Thoracic aorta (tissue), 2 donors: ENCODE results near the gene RPE. TPM values are rescaled to one million over a fixed set of nuclear protein-coding genes. Genes with fewer than 3 reads are reported as not detected.

Source experiments
- ATAC-seq: fragments of 150-250 bp; one replicate; pipeline ENCODE4 v1.8.0; 2017; ENCODE audit warnings: low read depth; ENCODE audit not compliant: insufficient number of reproducible peaks, low FRiP score
- DNase-seq: peaks from one replicate; pipeline ENCODE4 v3.0.0-alpha.2; 2020; ENCODE audit warnings: low spot score
- H3K27ac ChIP-seq, 2 donors: fragments of 200-600 bp; sonication (generic); 1 replicate in 1 of 2; 2 replicates in 1 of 2; pipeline ENCODE4 v1.5.1; 2016; ENCODE audit warnings: mild to moderate bottlenecking in 2 of 2, moderate library complexity in 2 of 2
- H3K27me3 ChIP-seq: fragments of 200-600 bp; sonication (generic); replicated peaks from 2 replicates; pipeline ENCODE4 v1.6.0; 2016; ENCODE audit warnings: mild to moderate bottlenecking; ENCODE audit not compliant: insufficient read depth
- H3K36me3 ChIP-seq: fragments of 200-600 bp; sonication (generic); one replicate; pipeline ENCODE4 v1.5.1; 2016
- H3K4me1 ChIP-seq, 2 donors: fragments of 200-600 bp; sonication (generic); 1 replicate in 1 of 2; 2 replicates in 1 of 2; pipeline versions ENCODE4 v1.5.1 to v1.6.0; 2016; ENCODE audit warnings: low read depth in 2 of 2, mild to moderate bottlenecking in 1 of 2; ENCODE audit not compliant: control insufficient read depth in 1 of 2
- H3K4me3 ChIP-seq: fragments of 200-600 bp; sonication (generic); 2 replicates; pipeline ENCODE4 v1.5.1; 2016; ENCODE audit warnings: mild to moderate bottlenecking
- H3K9me3 ChIP-seq: fragments of 200-600 bp; sonication (generic); 2 replicates; pipeline ENCODE4 v1.5.1; 2016
- total RNA-seq, 2 donors: library from RNA; depleted of rRNA; stranded (reverse); fragments of >200 nt; gene quantifications; one replicate each; pipeline versions ENCODE4 v1.1.0 to v1.2.3, GENCODE V29; 2016
- TF ChIP-seq, protein P1 (sequence below): fragments of 200-600 bp; sonication (generic); IDR thresholded peaks from one replicate; pipeline ENCODE4 v1.5.1; 2019; ENCODE audit warnings: antibody characterized with exemption

The RPE gene
- total RNA-seq, 2 donors from 2014 or later, result 27.1 to 84.9 TPM

DNA sequence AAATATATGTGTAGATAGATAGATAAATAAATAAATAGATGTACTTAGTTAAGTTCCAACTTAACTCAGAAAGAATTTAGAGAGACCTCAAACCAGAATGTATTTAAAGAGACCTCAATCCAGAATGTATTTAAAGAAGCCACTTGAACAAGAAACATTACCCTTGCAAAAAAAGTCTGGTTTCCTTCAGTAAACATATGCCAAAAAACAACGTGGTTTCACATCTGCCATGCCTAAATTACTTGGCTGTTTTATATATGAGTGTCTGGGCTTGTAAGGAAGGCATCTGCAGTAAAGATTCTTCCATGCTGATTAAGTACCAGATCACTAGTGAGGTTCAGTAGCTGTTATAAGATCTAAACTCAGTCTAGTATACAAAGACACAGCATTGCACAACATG is 29.1 kb upstream of the RPE start:
- ATAC-seq (no peak), DNase-seq (no peak)
- no peaks in the 10 kb centered on the region for H3K27me3 ChIP-seq
- no peaks in the 10 kb centered on the region for H3K9me3 ChIP-seq
- no peak overlapping the region for H3K27ac ChIP-seq
- no peak overlapping the region for H3K4me3 ChIP-seq
- no peaks in the 10 kb centered on the region for H3K36me3 ChIP-seq
- H3K4me1 ChIP-seq, result no peaks in the 10 kb centered on the region
- TF ChIP-seq, protein P1, sequence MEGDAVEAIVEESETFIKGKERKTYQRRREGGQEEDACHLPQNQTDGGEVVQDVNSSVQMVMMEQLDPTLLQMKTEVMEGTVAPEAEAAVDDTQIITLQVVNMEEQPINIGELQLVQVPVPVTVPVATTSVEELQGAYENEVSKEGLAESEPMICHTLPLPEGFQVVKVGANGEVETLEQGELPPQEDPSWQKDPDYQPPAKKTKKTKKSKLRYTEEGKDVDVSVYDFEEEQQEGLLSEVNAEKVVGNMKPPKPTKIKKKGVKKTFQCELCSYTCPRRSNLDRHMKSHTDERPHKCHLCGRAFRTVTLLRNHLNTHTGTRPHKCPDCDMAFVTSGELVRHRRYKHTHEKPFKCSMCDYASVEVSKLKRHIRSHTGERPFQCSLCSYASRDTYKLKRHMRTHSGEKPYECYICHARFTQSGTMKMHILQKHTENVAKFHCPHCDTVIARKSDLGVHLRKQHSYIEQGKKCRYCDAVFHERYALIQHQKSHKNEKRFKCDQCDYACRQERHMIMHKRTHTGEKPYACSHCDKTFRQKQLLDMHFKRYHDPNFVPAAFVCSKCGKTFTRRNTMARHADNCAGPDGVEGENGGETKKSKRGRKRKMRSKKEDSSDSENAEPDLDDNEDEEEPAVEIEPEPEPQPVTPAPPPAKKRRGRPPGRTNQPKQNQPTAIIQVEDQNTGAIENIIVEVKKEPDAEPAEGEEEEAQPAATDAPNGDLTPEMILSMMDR, result no peak

DNA sequence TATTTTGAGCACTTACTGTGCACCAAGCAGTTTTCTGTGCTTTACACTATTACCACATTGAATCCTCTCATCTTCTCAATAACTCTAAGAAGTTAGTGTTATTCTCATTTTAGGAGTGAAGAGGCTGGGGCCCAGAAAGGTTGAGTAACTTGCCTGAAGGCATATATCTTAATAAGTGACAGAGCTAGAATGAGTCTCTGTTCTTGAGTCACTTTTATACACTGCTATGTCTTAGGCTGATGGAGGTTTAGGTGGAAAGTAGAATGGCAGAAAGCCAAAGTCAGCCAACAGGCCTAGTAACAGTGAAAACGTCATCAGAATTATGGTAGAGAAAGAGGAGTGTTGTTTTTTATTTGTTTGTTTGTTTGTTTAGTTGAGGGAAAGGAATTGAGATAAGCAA is 27.9 kb upstream of the RPE start:
- DNase-seq (no peak), ATAC-seq (no peak)
- no peaks in the 10 kb centered on the region for H3K9me3 ChIP-seq

DNA sequence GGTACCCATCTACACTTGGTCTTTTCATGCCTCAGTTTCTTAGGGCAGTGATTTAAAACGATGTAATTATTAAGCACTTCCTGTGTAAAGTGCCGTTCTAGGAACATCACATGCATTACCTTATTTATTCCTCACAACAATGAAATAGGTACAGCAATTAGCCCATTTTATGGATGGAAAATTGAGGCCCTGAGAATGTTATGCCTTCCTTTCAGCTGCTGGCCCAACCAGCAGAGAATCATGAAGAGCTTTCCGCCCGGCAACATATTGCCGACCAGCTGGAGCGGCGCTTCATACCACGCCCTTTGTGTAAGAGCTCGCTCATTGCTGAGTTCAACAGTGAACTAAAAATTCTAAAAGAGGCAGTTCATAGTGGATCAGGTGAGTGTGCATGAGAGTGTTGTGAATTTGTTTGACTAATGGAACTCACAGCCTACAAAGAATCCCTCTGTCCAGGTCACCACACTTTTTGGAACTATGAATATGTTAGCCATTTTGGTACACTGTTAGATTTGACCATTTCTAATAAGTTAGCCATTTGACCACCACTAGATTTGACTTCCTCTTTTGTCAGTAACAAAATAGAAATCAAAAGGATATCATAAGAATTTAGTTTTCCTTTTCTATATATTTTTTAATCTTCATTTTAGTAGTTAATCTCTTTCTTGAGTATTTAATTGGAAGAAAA is 25.6 kb upstream of the RPE start:
- H3K4me3 ChIP-seq, result no peak overlapping the region
- no peak for DNase-seq
- TF ChIP-seq, protein P1, result no peak
- H3K27ac ChIP-seq, result no peak overlapping the region
- H3K4me1 ChIP-seq, result no peaks in the 10 kb centered on the region
- no peaks in the 10 kb centered on the region for H3K36me3 ChIP-seq
- H3K27me3 ChIP-seq, result no peaks in the 10 kb centered on the region
- no peaks in the 10 kb centered on the region for H3K9me3 ChIP-seq
- no peak for ATAC-seq

More for the DNA sequence above, 27.9 kb upstream of the RPE start:
- TF ChIP-seq, protein P1, result no peak
- no peak overlapping the region for H3K27ac ChIP-seq
- H3K4me3 ChIP-seq, result no peak overlapping the region
- no peaks in the 10 kb centered on the region for H3K27me3 ChIP-seq
- H3K36me3 ChIP-seq, result no peaks in the 10 kb centered on the region
- no peaks in the 10 kb centered on the region for H3K4me1 ChIP-seq

DNA sequence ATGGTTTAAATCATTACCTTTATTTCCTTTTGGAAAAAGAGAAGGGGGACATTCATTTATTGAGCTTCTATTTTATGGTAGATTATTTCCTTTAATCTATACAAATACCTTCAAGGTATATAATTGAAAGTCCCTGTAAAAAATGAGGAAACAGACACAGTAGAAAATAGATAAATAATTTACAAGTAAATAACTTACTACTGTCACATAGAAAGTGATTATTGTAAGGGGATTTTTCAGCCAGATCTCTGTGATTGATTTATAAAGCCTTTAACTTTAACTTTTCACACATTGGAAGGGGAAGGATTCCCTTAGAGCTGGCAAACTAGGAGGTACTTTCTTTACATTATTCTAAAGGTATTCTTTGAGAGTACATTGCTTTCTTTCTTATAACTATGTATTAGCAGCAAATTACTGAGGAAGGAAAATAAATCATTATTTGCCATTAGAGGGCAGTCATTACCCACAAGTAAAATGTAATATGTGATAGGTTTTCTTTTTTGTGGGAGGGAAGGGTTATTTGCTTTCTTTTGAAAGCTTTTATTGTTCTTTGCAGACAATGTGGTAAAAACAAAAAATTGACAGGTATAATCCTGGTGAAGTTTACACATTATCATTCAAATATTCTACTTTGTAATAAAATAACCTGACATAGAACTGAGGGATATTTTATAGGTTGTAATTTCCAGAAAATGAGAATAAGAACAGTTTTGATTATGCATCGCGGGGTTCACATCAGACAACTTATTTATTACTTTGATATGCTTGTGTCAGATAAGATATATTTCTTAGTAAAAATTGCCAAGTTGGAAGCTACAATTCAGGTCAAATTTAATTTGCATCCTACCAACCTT is 24.8 kb upstream of the RPE start:
- ATAC-seq (no peak), DNase-seq (no peak)
- H3K27me3 ChIP-seq, result no peaks in the 10 kb centered on the region
- no peaks in the 10 kb centered on the region for H3K36me3 ChIP-seq
- no peak overlapping the region for H3K4me3 ChIP-seq
- H3K9me3 ChIP-seq, result no peaks in the 10 kb centered on the region
- no peak overlapping the region for H3K27ac ChIP-seq
- TF ChIP-seq, protein P1, result peak; percentile 47
- no peaks in the 10 kb centered on the region for H3K4me1 ChIP-seq

DNA sequence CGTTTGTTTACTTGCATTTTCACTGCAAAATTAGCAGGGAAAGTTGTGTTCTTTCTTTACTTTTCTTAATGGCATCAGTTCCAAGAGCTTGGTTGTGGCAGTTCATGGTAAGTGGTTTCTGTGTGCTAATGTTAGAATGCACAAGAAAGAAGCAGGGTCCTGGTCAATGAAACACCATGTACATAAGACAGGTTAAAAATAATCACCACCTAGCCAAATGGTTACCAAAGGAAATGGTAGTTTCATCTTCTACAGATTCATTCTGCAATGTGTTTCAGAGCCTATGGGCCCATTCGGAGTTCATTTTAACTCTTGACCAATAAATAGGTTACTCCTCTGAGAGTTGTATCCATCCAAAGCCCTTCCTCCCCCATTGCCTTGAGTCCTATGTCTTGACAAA is 18.1 kb upstream of the RPE start:
- TF ChIP-seq, protein P1, result no peak
- H3K4me3 ChIP-seq, result no peak overlapping the region
- no peak overlapping the region for H3K27ac ChIP-seq
- H3K4me1 ChIP-seq, result no peaks in the 10 kb centered on the region
- H3K36me3 ChIP-seq, result no peaks in the 10 kb centered on the region
- ATAC-seq (no peak), DNase-seq (no peak)
- H3K27me3 ChIP-seq, result no peaks in the 10 kb centered on the region
- no peaks in the 10 kb centered on the region for H3K9me3 ChIP-seq
